ENCODE measurements around the gene FOXO3. TPM values are rescaled to one million over a fixed set of nuclear protein-coding genes. Genes with fewer than 3 reads are reported as not detected.

Gene FOXO3
- total and polyA plus RNA-seq, 2 of the 13 experiments (the other 11 are each of a cell fraction or from before 2014, with no cell fraction given) = 16.0 to 22.5 TPM

DNA sequence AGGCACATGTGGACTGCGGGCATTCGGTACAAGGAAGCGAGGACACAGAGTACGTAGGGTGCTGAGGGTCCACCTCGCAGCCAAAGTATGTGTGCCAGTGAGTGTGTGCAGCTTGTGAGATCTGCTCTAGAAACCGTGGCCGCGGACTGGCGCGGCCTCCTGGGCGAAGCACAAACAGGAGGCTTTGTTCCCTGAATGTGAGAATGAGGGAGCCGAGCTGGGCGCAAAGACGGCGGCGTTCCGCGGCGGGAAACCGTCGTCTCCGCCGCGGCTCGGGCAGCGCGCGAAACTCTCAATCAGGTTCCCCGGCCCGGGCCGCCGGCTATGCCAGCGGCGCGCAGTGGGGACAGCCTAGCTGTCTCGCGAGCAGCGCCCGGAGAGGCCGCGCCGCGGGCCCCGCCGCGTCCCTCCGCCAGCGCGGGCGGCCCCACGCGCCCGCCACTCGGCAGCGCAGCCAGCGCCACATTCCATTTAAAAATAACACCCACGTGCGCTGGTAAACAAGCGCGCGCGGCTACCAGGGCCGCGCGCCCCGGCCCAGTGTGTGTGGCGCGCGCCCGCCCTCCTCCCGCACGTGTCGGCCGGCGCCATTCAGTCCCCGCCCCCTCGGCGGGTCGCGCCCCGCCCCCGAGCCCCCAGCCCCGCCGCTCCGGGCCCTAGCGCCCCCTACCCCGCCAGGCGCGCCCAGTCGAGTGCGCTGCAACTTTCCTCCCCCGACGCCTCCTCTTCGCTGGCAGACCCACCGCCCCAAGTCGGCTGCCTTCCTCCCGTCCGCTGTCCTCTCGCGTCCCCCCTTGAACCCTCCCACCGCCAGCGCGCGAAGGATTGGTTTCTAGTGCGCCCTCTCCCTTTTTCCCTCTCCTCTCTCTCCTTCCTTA lies 3.0 kb upstream of the FOXO3 start (continued):
- TF ChIP-seq ZNF800 (CRISPR knock-in tag; IDR thresholded peaks at IDR 0.05) = peak; percentile 59; the same call in 1 of the 2 replicates
- no peak for TF ChIP-seq SETDB1 (CRISPR knock-in tag; IDR thresholded peaks at IDR 0.05; ENCODE audit: borderline replicate concordance)
- no peak for TF ChIP-seq ATF3 (CRISPR knock-in tag; IDR thresholded peaks at IDR 0.05)
- TF ChIP-seq ZNF747 (CRISPR knock-in tag; IDR thresholded peaks at IDR 0.05; ENCODE audit: borderline replicate concordance) = 0 out of 2 replicates have a peak, but pooled peaks have one; percentile 52
- TF ChIP-seq BHLHE40 (IDR thresholded peaks at IDR 0.05; ENCODE audit: low read length) = peak; percentile 92
- TF ChIP-seq ZBTB8A (CRISPR knock-in tag; IDR thresholded peaks at IDR 0.05; ENCODE audit: borderline replicate concordance, low read depth) = no peak
- TF ChIP-seq ZBTB42 (CRISPR knock-in tag; IDR thresholded peaks at IDR 0.05) = 0 out of 2 replicates have a peak, but pooled peaks have one; percentile 26
- peak; percentile 25; the same call in 1 of the 2 replicates for TF ChIP-seq ZNF230 (CRISPR knock-in tag; IDR thresholded peaks at IDR 0.05)
- TF ChIP-seq ZNF687 (CRISPR knock-in tag; IDR thresholded peaks at IDR 0.05) = peak; percentile 84
- TF ChIP-seq ZNF615 (CRISPR knock-in tag; IDR thresholded peaks at IDR 0.05; ENCODE audit: borderline replicate concordance) = no peak
- no peak for TF ChIP-seq NR2F6 (IDR thresholded peaks at IDR 0.05)
- TF ChIP-seq NR2F6 (CRISPR knock-in tag; IDR thresholded peaks at IDR 0.05) = no peak
- no peak; the same call in 1 of the 2 replicates for TF ChIP-seq SAP130 (CRISPR knock-in tag; IDR thresholded peaks at IDR 0.05; ENCODE audit: low read depth)
- no peak for TF ChIP-seq ZNF703 (CRISPR knock-in tag; IDR thresholded peaks at IDR 0.05; ENCODE audit: borderline replicate concordance)
- no peak for TF ChIP-seq DPF2 (CRISPR knock-in tag; IDR thresholded peaks at IDR 0.05; ENCODE audit: borderline replicate concordance, low read depth)
- TF ChIP-seq SOX5 (CRISPR knock-in tag; IDR thresholded peaks at IDR 0.05; ENCODE audit: borderline replicate concordance) = no peak
- no peak for TF ChIP-seq FOSL1 (CRISPR knock-in tag; IDR thresholded peaks at IDR 0.05; ENCODE audit: borderline replicate concordance)
- TF ChIP-seq, protein P1, sequence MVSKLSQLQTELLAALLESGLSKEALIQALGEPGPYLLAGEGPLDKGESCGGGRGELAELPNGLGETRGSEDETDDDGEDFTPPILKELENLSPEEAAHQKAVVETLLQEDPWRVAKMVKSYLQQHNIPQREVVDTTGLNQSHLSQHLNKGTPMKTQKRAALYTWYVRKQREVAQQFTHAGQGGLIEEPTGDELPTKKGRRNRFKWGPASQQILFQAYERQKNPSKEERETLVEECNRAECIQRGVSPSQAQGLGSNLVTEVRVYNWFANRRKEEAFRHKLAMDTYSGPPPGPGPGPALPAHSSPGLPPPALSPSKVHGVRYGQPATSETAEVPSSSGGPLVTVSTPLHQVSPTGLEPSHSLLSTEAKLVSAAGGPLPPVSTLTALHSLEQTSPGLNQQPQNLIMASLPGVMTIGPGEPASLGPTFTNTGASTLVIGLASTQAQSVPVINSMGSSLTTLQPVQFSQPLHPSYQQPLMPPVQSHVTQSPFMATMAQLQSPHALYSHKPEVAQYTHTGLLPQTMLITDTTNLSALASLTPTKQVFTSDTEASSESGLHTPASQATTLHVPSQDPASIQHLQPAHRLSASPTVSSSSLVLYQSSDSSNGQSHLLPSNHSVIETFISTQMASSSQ (IDR thresholded peaks at IDR 0.05; ENCODE audit: low read depth) = no peak
- TF ChIP-seq, protein P1 (CRISPR knock-in tag; IDR thresholded peaks at IDR 0.05; ENCODE audit: borderline replicate concordance) = no peak
